ENCODE measurements around the gene PDAP1.

The PDAP1 gene

GRCh38 chr7:99379043-99379577, 29.3 kb downstream of the PDAP1 start:
- Histone ChIP-seq H3K36me3 (peaks cover 0 to 14% (median 13%) of the 10 kb centered on the region in 3 donors), H3K27me3 (no peaks in the 10 kb centered on the region), H3K9me3 (no peaks in the 10 kb centered on the region), H3K4me1 (peaks cover 0 to 44% (median 39%) of the 10 kb centered on the region in 4 donors), H3K4me3 (peak overlapping the region; percentile 21 to 33), H3K27ac (peak overlapping the region; percentile 84 to 86)
- DNase-seq = peak; percentile 87 to 88
- TF ChIP-seq CTCF (IDR thresholded peaks at IDR 0.05) = peak in 1 of 2 experiments; percentile 22
- intact Hi-C loops (cut with DNase I; ENCODE audit: low total_unique reads) = no loop called here

- intact Hi-C loops (cut with DNase I; ENCODE audit: low total_unique reads) = no loop called here
- no peaks in the 10 kb centered on the region for H3K9me3 ChIP-seq
- peak; percentile 77 to 91 for DNase-seq
- H3K4me3 ChIP-seq = peak overlapping the region; percentile 92 to 99
- H3K27me3 ChIP-seq = no peaks in the 10 kb centered on the region
- peak overlapping the region; percentile 90 to 93 for H3K27ac ChIP-seq
- peaks cover 0 to 47% (median 27%) of the 10 kb centered on the region in 4 donors for H3K4me1 ChIP-seq
- TF ChIP-seq CTCF (IDR thresholded peaks at IDR 0.05) = no peak
- peaks cover 0 to 14% (median 11%) of the 10 kb centered on the region in 3 donors for H3K36me3 ChIP-seq
Observed at GRCh38 chr7:99375070-99375807, 33.2 kb downstream of the PDAP1 start.

- intact Hi-C loops (cut with DNase I; ENCODE audit: low total_unique reads) = no loop called here
- no peak for TF ChIP-seq CTCF (IDR thresholded peaks at IDR 0.05)
- Histone ChIP-seq H3K9me3 (no peaks in the 10 kb centered on the region), H3K36me3 (peaks cover 0 to 14% (median 14%) of the 10 kb centered on the region in 3 donors), H3K4me1 (peaks cover 0 to 44% (median 21%) of the 10 kb centered on the region in 4 donors), H3K27ac (peak within 1 kb of the TSS; percentile 90 to 93), H3K27me3 (no peaks in the 10 kb centered on the region), H3K4me3 (peak within 1 kb of the TSS; percentile 92 to 99)
- DNase-seq = peak; percentile 80 to 90
Observed at GRCh38 chr7:99374111-99375064, 34.0 kb downstream of the PDAP1 start, which contains the start of gene ARPC1B. Gene ARPC1B, plus strand, starts transcription at chr7:99374730. Its CDS starts 10,985 bp downstream, at chr7:99385715.

- DNase-seq = no peak
- Histone ChIP-seq H3K36me3 (peaks cover 0 to 23% (median 13%) of the 10 kb centered on the region in 3 donors), H3K4me3 (peak overlapping the region; percentile 92 to 99)
Observed at GRCh38 chr7:99373091-99374066, 35.0 kb downstream of the PDAP1 start.

More at GRCh38 chr7:99373091-99374066, 35.0 kb downstream of the PDAP1 start:
- H3K27me3 ChIP-seq = no peaks in the 10 kb centered on the region
- no peaks in the 10 kb centered on the region for H3K9me3 ChIP-seq
- H3K27ac ChIP-seq = peak overlapping the region; percentile 90 to 93
- no peak for TF ChIP-seq CTCF (IDR thresholded peaks at IDR 0.05)
- intact Hi-C loops (cut with DNase I; ENCODE audit: low total_unique reads) = no loop called here
- peaks cover 0 to 37% (median 16%) of the 10 kb centered on the region in 4 donors for H3K4me1 ChIP-seq

Measured in tibial artery (tissue), 4 donors.